Measurements from ENCODE around the gene NPL. TPM values are rescaled to one million over a fixed set of nuclear protein-coding genes. Genes with fewer than 3 reads are reported as not detected.

NPL gene
- total and polyA plus RNA-seq, 9 of the 15 experiments (the other 6 are each of a cell fraction or from before 2014, with no cell fraction given), result 9.9 to 22.3 (median 14.2) TPM

- H2AFZ ChIP-seq (ENCODE audit: low read depth, low read length), result no peak overlapping the region
- H3K4me3 ChIP-seq, result no peak overlapping the region
- ChIA-PET POLR2A (interaction anchor here (1.5 to 2.3 kb wide), 2 partner anchors 8 to 15 kb away, joined by 3 to 7 read pairs; no protein-coding TSS in a partner anchor), CTCF (ENCODE audit: low intra/inter-chr PET ratio) (no interaction called here)
- intact Hi-C loops (cut with micrococcal nuclease), result no loop called here
- FAIRE-seq (no peak), ATAC-seq (no peak), DNase-seq (ENCODE audit: extremely low read depth in 1 of 4, low spot score in 3 of 4) (no peak)
- peaks cover 7% of the 10 kb centered on the region for H3K9me1 ChIP-seq (ENCODE audit: control insufficient read depth, insufficient read depth, low read length)
- peaks cover 0 to 10% of the 10 kb centered on the region in 2 experiments; a peak in 4 of 5 replicates for H3K4me1 ChIP-seq (replicated peaks in 1 of 2; ENCODE audit: control insufficient read depth in 2 of 2, insufficient read depth in 2 of 2, low read length in 2 of 2)
- H3K4me2 ChIP-seq (ENCODE audit: insufficient read depth, low read length), result no peak overlapping the region
- peaks cover 98% of the 10 kb centered on the region for H3K36me3 ChIP-seq (ENCODE audit: control insufficient read depth, insufficient read depth, low read length)
- 83% methylated on average over 4 of the region's 5 CpGs for WGBS (ENCODE audit: insufficient coverage, low coverage, missing lambda C conversion rate)
- H3K79me2 ChIP-seq (ENCODE audit: control insufficient read depth, insufficient read depth, low read length), result peaks cover 100% of the 10 kb centered on the region
- BruUV-seq (replicated peaks), result no TSS peak
- in situ Hi-C loops (cut with MboI), result no loop called here
- H4K20me1 ChIP-seq (replicated peaks; ENCODE audit: control insufficient read depth, insufficient read depth, low read length), result peaks cover 56% of the 10 kb centered on the region
- no peaks in the 10 kb centered on the region for H3K9me3 ChIP-seq (replicated peaks; ENCODE audit: control insufficient read depth, insufficient read depth, low read depth, low read length)
- H3K9ac ChIP-seq (ENCODE audit: insufficient read depth in 1 of 2, low read depth in 2 of 2, low read length in 2 of 2), result no peak overlapping the region
- TF ChIP-seq ZNF133 (CRISPR knock-in tag; IDR thresholded peaks at IDR 0.05), result no peak
- TF ChIP-seq HOXB6 (CRISPR knock-in tag; IDR thresholded peaks at IDR 0.05; ENCODE audit: borderline replicate concordance), result no peak
- no peak for TF ChIP-seq ZNF354B (CRISPR knock-in tag; IDR thresholded peaks at IDR 0.05)
- TF ChIP-seq RBFOX2 (IDR thresholded peaks at IDR 0.05; ENCODE audit: low read depth, low read length), result peak; percentile 41; the same call in 1 of the 2 replicates
- TF ChIP-seq ETV1 (tag; conservative IDR thresholded peaks at IDR 0.05; ENCODE audit: low read depth), result no peak
- TF ChIP-seq, protein P1, sequence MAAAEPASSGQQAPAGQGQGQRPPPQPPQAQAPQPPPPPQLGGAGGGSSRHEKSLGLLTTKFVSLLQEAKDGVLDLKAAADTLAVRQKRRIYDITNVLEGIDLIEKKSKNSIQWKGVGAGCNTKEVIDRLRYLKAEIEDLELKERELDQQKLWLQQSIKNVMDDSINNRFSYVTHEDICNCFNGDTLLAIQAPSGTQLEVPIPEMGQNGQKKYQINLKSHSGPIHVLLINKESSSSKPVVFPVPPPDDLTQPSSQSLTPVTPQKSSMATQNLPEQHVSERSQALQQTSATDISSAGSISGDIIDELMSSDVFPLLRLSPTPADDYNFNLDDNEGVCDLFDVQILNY (CRISPR knock-in tag; IDR thresholded peaks at IDR 0.05), result no peak
- no peak for TF ChIP-seq FOXK1 (CRISPR knock-in tag; IDR thresholded peaks at IDR 0.05; ENCODE audit: borderline replicate concordance)
- TF ChIP-seq E2F1 (CRISPR knock-in tag; IDR thresholded peaks at IDR 0.05), result no peak
- no peak for TF ChIP-seq BHLHE40 (IDR thresholded peaks at IDR 0.05; ENCODE audit: low read length)
- TF ChIP-seq POLR2AphosphoS5 (IDR thresholded peaks at IDR 0.05; ENCODE audit: control insufficient read depth, insufficient read depth, low read depth, low read length), result 0 out of 2 replicates have a peak, but pooled peaks have one; percentile 14
- 0 out of 2 replicates have a peak, but pooled peaks have one; percentile 32 for TF ChIP-seq SUPT5H (IDR thresholded peaks at IDR 0.05)
- no peak for TF ChIP-seq SMARCE1 (IDR thresholded peaks at IDR 0.05)
- TF ChIP-seq, protein P2, sequence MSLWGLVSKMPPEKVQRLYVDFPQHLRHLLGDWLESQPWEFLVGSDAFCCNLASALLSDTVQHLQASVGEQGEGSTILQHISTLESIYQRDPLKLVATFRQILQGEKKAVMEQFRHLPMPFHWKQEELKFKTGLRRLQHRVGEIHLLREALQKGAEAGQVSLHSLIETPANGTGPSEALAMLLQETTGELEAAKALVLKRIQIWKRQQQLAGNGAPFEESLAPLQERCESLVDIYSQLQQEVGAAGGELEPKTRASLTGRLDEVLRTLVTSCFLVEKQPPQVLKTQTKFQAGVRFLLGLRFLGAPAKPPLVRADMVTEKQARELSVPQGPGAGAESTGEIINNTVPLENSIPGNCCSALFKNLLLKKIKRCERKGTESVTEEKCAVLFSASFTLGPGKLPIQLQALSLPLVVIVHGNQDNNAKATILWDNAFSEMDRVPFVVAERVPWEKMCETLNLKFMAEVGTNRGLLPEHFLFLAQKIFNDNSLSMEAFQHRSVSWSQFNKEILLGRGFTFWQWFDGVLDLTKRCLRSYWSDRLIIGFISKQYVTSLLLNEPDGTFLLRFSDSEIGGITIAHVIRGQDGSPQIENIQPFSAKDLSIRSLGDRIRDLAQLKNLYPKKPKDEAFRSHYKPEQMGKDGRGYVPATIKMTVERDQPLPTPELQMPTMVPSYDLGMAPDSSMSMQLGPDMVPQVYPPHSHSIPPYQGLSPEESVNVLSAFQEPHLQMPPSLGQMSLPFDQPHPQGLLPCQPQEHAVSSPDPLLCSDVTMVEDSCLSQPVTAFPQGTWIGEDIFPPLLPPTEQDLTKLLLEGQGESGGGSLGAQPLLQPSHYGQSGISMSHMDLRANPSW (CRISPR knock-in tag; IDR thresholded peaks at IDR 0.05), result no peak
- TF ChIP-seq DIDO1 (tag; IDR thresholded peaks at IDR 0.05; ENCODE audit: low read depth), result no peak
- no peak overlapping the region for H3K27ac ChIP-seq (ENCODE audit: extremely low read depth, low read depth, low read length)
- no peaks in the 10 kb centered on the region for H3K27me3 ChIP-seq (ENCODE audit: control insufficient read depth in 2 of 2, insufficient read depth in 2 of 2, low read length in 2 of 2)
These were observed 56.3 kb downstream of the NPL start for GRCh38 chr1:182845894-182846293.

Measured in K562 (cell line).